Upper lobe of left lung (tissue), 6 donors: Measurements from ENCODE around the gene PLXND1. TPM values are rescaled to one million over a fixed set of nuclear protein-coding genes. Genes with fewer than 3 reads are reported as not detected.
A peak's percentile ranks its signal among the peaks of the same experiment; 100 is the strongest.

Experiments used
- ATAC-seq, 2 donors: fragments of 200-7000 bp; cut with Tn5 transposase; one replicate each; pipeline ENCODE4 v1.9.1; 2022; ENCODE audit warnings: mild to moderate bottlenecking in 2 of 2, moderate library complexity in 2 of 2; ENCODE audit not compliant: low FRiP score in 2 of 2
- DNase-seq, 2 donors: peaks; one replicate each; pipeline ENCODE4 v3.0.0-alpha.2; 2019 to 2020
- H3K27ac ChIP-seq, 4 donors: fragments of 200-600 bp; sonication (generic); one replicate each; pipeline ENCODE4 v1.5.1; 2016 to 2019
- H3K27me3 ChIP-seq, 4 donors: fragments of 200-600 bp; sonication (generic); one replicate each; pipeline ENCODE4 v1.5.1; 2017 to 2019
- H3K36me3 ChIP-seq, 4 donors: fragments of 200-600 bp; sonication (generic); one replicate each; pipeline ENCODE4 v1.5.1; 2016 to 2019
- H3K4me1 ChIP-seq, 4 donors: fragments of 200-600 bp; sonication (generic); one replicate each; pipeline ENCODE4 v1.5.1; 2018 to 2019
- H3K4me3 ChIP-seq, 4 donors: fragments of 200-600 bp; sonication (generic); one replicate each; pipeline ENCODE4 v1.5.1; 2017 to 2019; ENCODE audit warnings: mild to moderate bottlenecking in 2 of 4, moderate library complexity in 1 of 4
- H3K9me3 ChIP-seq, 4 donors: fragments of 200-600 bp; sonication (generic); one replicate each; pipeline ENCODE4 v1.5.1; 2018 to 2019
- EP300 ChIP-seq, 4 donors: sonication (generic); formaldehyde crosslinking; IDR thresholded peaks; one replicate each; pipeline ENCODE4 v1.5.1; 2017; ENCODE audit warnings: antibody characterized with exemption in 4 of 4, control low read depth in 2 of 4
- POLR2A ChIP-seq, 4 donors: fragments of 450-650 bp; IDR thresholded peaks; one replicate each; pipeline ENCODE4 v1.5.1; 2016 to 2017; ENCODE audit warnings: antibody characterized with exemption in 4 of 4, mild to moderate bottlenecking in 2 of 4
- POLR2AphosphoS5 ChIP-seq, 2 donors: sonication (generic); formaldehyde crosslinking; IDR thresholded peaks; one replicate each; pipeline ENCODE4 v1.5.1; 2017; ENCODE audit warnings: antibody characterized with exemption in 2 of 2
- WGBS, 2 donors: methylation state at CpG; one replicate each; pipeline ENCODE4 v1.1.5; 2017 to 2018; 5-methylcytosine and 5-hydroxymethylcytosine counted together
- total RNA-seq, 6 donors: library from RNA; depleted of rRNA in 4 of 6; stranded (reverse); fragments of >200 nt in 4 of 6; gene quantifications; one replicate each; pipeline versions ENCODE4 v1.1.0 to v1.2.1, GENCODE V29; 2016 to 2021
- TF ChIP-seq, protein P1 (sequence below), 6 experiments: fragments of 450-650 bp in 4 of 6; fragments of 200-600 bp in 2 of 6; sonication (generic) in 2 of 6; IDR thresholded peaks; one replicate each; pipeline ENCODE4 v1.5.1; 2016 to 2019; ENCODE audit warnings: antibody characterized with exemption in 6 of 6
- donor health status: DM: no; HTN: no; CAD: no; lungs with moderate emphysema.
- donor health status: DM: no; HTN: yes; CAD: no; lungs with severe emphysema.

The PLXND1 gene
- total RNA-seq, 6 donors from 2014 or later, result 95.3 to 607 (median 227) TPM

DNA sequence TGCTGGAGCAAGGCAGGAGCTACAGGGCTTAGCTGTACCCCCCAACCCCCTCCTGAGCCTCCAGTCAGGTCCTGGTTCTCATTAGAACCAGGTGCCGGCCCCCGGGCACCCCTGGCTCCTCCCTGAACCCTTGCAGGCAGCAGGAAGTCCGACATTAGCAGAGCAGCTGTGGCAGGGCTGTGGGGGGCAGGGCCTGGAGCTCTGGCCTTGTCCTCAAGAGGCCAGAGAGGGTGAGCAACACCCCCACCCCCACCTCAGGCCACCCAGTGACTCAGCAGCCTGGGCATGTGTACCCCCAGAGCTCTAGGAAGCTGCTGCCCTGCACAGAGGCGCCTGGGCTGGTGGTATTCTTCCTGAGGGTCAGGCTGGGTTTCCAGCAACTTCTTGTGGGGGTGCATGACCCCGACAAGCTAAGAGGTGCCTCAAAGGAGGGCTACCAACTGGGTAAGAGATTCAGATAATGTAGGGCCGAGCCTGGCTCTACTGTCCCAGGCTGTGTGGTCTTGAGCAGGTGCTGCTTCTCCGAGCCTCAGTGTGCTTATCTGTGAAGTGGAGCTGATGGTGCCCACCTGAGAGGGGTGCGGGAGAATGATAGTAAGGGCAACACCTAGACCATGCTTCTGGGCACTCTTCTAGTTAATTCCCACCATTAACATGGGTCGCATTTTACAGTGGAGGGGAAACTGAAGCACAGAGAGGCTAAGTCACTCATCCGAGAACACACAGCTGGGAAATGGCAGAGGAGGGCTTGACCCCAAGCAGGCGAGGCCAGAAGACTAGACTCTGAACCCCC lies 47.5 kb downstream of the PLXND1 start:
- peaks cover 10 to 84% (median 76%) of the 10 kb centered on the region in 4 donors for H3K36me3 ChIP-seq

DNA sequence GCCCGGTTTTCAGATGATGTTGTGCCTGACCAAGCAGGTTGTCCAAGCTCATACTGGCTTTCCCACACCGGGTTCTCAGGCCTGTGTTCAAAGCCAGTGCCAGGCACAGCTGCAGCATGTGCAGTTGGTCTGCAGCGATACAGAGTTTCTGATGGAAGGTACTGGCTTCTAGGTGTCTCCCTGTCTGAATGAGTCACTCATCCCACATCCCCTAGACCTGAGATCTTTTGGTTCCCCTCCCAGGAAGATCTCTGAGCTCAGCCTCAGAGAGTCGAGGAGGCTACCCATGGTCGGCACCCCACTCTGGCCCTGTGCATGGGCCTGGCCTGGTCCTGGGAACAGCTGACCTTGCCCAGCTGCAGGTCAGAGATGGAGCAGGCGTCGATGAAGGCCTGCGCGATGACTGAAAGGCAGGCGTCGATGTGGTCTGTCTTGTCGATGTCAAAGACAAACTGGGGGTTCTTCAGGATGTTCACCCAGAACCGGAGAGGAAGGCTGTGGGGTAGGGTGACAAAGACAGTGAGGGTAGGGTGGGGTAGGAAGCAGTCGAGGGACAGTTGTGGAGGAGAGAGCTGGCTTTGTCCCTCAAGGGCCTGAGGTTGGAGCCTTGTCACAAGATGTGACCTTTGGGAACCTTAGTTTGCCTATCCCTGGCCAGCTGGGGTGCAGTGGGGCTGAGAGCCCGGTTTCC lies 48.2 kb downstream of the PLXND1 start:
- peaks cover 10 to 77% (median 70%) of the 10 kb centered on the region in 4 donors for H3K36me3 ChIP-seq
- no peak overlapping the region for H3K4me3 ChIP-seq
- H3K4me1 ChIP-seq, result peaks cover 58 to 67% (median 60%) of the 10 kb centered on the region in 4 donors
- ATAC-seq, result no peak
- WGBS, 2 donors, result 80 to 88% methylated on average over 15 of the region's 15 CpGs
- no peaks in the 10 kb centered on the region for H3K27me3 ChIP-seq
- DNase-seq, result no peak
- H3K27ac ChIP-seq, result peak overlapping the region in 3 of 4 donors; percentile 68 to 85 (median 78)
- no peaks in the 10 kb centered on the region for H3K9me3 ChIP-seq
- TF ChIP-seq, protein P1, sequence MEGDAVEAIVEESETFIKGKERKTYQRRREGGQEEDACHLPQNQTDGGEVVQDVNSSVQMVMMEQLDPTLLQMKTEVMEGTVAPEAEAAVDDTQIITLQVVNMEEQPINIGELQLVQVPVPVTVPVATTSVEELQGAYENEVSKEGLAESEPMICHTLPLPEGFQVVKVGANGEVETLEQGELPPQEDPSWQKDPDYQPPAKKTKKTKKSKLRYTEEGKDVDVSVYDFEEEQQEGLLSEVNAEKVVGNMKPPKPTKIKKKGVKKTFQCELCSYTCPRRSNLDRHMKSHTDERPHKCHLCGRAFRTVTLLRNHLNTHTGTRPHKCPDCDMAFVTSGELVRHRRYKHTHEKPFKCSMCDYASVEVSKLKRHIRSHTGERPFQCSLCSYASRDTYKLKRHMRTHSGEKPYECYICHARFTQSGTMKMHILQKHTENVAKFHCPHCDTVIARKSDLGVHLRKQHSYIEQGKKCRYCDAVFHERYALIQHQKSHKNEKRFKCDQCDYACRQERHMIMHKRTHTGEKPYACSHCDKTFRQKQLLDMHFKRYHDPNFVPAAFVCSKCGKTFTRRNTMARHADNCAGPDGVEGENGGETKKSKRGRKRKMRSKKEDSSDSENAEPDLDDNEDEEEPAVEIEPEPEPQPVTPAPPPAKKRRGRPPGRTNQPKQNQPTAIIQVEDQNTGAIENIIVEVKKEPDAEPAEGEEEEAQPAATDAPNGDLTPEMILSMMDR (IDR thresholded peaks at IDR 0.05), result no peak
- TF ChIP-seq POLR2AphosphoS5 (IDR thresholded peaks at IDR 0.05) (no peak), EP300 (IDR thresholded peaks at IDR 0.05) (no peak), POLR2A (IDR thresholded peaks at IDR 0.05) (no peak)

More for the DNA sequence above, 47.5 kb downstream of the PLXND1 start:
- DNase-seq (no peak), ATAC-seq (no peak)
- no peaks in the 10 kb centered on the region for H3K9me3 ChIP-seq
- H3K4me1 ChIP-seq, result peaks cover 54 to 60% (median 57%) of the 10 kb centered on the region in 4 donors
- H3K27me3 ChIP-seq, result no peaks in the 10 kb centered on the region
- no peak overlapping the region for H3K4me3 ChIP-seq
- TF ChIP-seq POLR2AphosphoS5 (IDR thresholded peaks at IDR 0.05) (no peak), POLR2A (IDR thresholded peaks at IDR 0.05) (no peak), EP300 (IDR thresholded peaks at IDR 0.05) (no peak)
- TF ChIP-seq, protein P1 (IDR thresholded peaks at IDR 0.05), result no peak
- peak overlapping the region in 3 of 4 donors; percentile 68 to 85 (median 78) for H3K27ac ChIP-seq
- 69 to 85% methylated on average over 7 to 11 of the region's 11 CpGs for WGBS, 2 donors

DNA sequence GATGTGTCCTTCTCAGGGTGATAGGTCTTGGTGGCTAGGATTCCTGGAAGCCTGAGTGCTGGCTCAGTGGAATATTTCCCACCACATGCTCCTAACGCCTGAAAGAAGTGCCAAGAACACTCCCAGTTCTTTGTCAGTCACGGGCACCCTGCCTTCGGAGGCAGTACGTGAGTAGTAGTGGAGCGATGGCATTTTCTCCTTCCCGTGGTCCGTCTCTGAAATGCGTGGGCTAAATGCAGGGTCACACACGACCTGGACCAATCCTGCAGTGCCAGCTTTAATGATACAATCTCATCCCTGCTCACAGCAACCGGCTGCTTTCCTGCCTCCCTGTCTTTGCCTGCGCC lies 49.0 kb downstream of the PLXND1 start:
- Histone ChIP-seq H3K4me1 (peaks cover 59 to 73% (median 64%) of the 10 kb centered on the region in 4 donors), H3K4me3 (no peak overlapping the region), H3K9me3 (no peaks in the 10 kb centered on the region), H3K27me3 (no peaks in the 10 kb centered on the region), H3K27ac (peak overlapping the region in 3 of 4 donors; percentile 68 to 85 (median 78)), H3K36me3 (peaks cover 9 to 70% (median 63%) of the 10 kb centered on the region in 4 donors)
- ATAC-seq (no peak), DNase-seq (no peak)
- WGBS, 2 donors, result 71 to 91% methylated on average over 9 to 11 of the region's 11 CpGs
- TF ChIP-seq EP300 (IDR thresholded peaks at IDR 0.05), result no peak
- TF ChIP-seq, protein P1 (IDR thresholded peaks at IDR 0.05), result no peak
- TF ChIP-seq POLR2AphosphoS5 (IDR thresholded peaks at IDR 0.05), result peak; percentile 7 to 14
- no peak for TF ChIP-seq POLR2A (IDR thresholded peaks at IDR 0.05)

DNA sequence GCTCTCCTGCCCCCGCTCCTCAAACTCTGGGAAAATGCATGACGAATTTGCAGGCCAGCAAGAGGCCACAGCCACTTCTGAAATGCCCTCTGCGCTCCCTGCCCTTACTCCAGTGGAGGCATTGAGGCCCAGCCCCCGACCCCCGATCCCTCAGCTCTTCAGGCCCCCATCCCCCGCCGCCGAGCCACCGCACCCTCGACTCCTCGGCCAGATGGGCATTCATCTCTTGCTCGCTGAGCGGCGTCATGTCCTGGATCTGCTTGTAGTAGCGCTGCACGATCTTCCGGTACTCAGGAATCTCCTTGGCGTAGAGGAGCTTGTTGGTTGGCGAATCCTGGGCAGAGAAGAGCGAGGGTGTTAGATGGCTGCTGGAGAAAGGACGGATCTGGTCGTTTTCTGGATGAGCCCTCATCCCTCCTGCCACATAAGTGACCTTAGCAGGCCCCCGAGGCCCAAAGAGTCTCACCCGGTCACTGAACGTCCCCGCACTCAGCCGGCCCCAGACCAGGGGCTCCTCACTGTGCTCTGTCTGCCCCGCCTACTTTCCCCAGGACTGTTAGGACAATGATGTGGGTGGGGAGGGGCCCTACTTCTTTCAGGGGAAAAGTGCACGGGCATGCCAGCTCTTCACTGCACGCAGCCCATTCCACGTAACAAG lies 49.5 kb downstream of the PLXND1 start:
- no peaks in the 10 kb centered on the region for H3K27me3 ChIP-seq
- H3K27ac ChIP-seq, result peak overlapping the region in 2 of 4 donors; percentile 68 to 78
- H3K4me1 ChIP-seq, result peaks cover 59 to 73% (median 63%) of the 10 kb centered on the region in 4 donors
- no peak for TF ChIP-seq POLR2AphosphoS5 (IDR thresholded peaks at IDR 0.05)
- TF ChIP-seq POLR2A (IDR thresholded peaks at IDR 0.05), result no peak
- no peak for TF ChIP-seq EP300 (IDR thresholded peaks at IDR 0.05)
- TF ChIP-seq, protein P1 (IDR thresholded peaks at IDR 0.05), result no peak
- H3K4me3 ChIP-seq, result no peak overlapping the region
- DNase-seq (peak in 1 of 2 donors; percentile 76), ATAC-seq (no peak)
- no peaks in the 10 kb centered on the region for H3K9me3 ChIP-seq
- WGBS, 2 donors, result 81 to 90% methylated on average over 28 to 31 of the region's 31 CpGs
- peaks cover 4 to 65% (median 60%) of the 10 kb centered on the region in 4 donors for H3K36me3 ChIP-seq
